ENCODE results near the gene CRYGS.
A peak's percentile ranks its signal among the peaks of the same experiment; 100 is the strongest.
"Not testable (repeated sequence)": the region's sequence is repeated elsewhere in the genome, so short reads cannot be mapped to it uniquely, and the experiment has no call there.

The CRYGS gene

GRCh38 chr3:186552408-186553031 is 8.3 kb upstream of the CRYGS start:
- DNase-seq, result no peak

GRCh38 chr3:186551387-186551786 is 7.2 kb upstream of the CRYGS start:
- DNase-seq, result no peak

GRCh38 chr3:186549497-186549896 is 5.3 kb upstream of the CRYGS start:
- DNase-seq, result no peak

- DNase-seq, result no peak
These were observed 3.3 kb downstream of the CRYGS start for GRCh38 chr3:186540835-186541226.

GRCh38 chr3:186540221-186540834 is 3.9 kb downstream of the CRYGS start:
- peak; percentile 33 for DNase-seq

GRCh38 chr3:186538779-186539178 is 5.4 kb downstream of the CRYGS start:
- DNase-seq, result no peak

- DNase-seq, result no peak
These were observed 7.0 kb downstream of the CRYGS start for GRCh38 chr3:186536883-186537844.

GRCh38 chr3:186534113-186534669 is 10.0 kb downstream of the CRYGS start:
- DNase-seq, result no peak

GRCh38 chr3:186532598-186533072 is 11.5 kb downstream of the CRYGS start:
- DNase-seq, result no peak

GRCh38 chr3:186531694-186532093 is 12.5 kb downstream of the CRYGS start:
- not testable (repeated sequence) for DNase-seq

GRCh38 chr3:186530415-186530814 is 13.8 kb downstream of the CRYGS start:
- DNase-seq, result no peak

- DNase-seq, result no peak
These were observed 14.8 kb downstream of the CRYGS start for GRCh38 chr3:186529201-186529999.

- DNase-seq, result no peak
These were observed 17.9 kb downstream of the CRYGS start for GRCh38 chr3:186526256-186526606.

GRCh38 chr3:186525369-186526255 is 18.6 kb downstream of the CRYGS start:
- no peak for DNase-seq

- DNase-seq, result no peak
These were observed 19.6 kb downstream of the CRYGS start for GRCh38 chr3:186524616-186525015.

- no peak for DNase-seq
These were observed 20.7 kb downstream of the CRYGS start for GRCh38 chr3:186523434-186523833.

GRCh38 chr3:186523022-186523421 is 21.2 kb downstream of the CRYGS start:
- DNase-seq, result no peak

- no peak for DNase-seq
These were observed 23.0 kb downstream of the CRYGS start for GRCh38 chr3:186520957-186521842.

GRCh38 chr3:186520431-186520830 is 23.7 kb downstream of the CRYGS start:
- no peak for DNase-seq

GRCh38 chr3:186519021-186519658 is 25.0 kb downstream of the CRYGS start:
- DNase-seq, result no peak
